Activated T-helper 1 cell treated with Interleukin-2 at 50 U/mL for 16 hours (primary cell): ENCODE measurements around the gene MCM3AP.
"Not testable (repeated sequence)": the region's sequence is repeated elsewhere in the genome, so short reads cannot be mapped to it uniquely, and the experiment has no call there.

Experiments
- DNase-seq: peaks from one replicate; pipeline ENCODE4 v3.0.0-alpha.2; 2020; ENCODE audit warnings: low read depth

Gene MCM3AP

DNA sequence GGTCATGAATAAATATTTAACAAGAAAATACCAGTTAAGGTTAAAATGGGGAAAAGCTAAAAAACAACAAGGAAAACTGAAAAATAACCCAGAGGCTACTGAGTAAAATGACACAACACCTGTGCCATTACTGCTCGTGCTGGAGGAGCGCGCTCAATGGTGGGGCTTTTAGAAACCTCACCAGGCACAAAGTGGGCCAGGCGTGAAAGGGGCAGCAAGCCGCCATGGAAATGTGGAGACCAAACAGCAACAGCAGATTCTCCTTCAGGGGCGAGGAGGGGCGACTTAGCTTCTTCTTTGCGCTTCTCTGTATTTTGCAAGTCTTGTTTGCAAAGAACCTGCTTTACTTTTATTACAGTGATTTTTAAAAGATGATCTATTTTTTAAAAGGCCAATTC, 82.2 kb downstream of the MCM3AP start:
- DNase-seq: no peak

DNA sequence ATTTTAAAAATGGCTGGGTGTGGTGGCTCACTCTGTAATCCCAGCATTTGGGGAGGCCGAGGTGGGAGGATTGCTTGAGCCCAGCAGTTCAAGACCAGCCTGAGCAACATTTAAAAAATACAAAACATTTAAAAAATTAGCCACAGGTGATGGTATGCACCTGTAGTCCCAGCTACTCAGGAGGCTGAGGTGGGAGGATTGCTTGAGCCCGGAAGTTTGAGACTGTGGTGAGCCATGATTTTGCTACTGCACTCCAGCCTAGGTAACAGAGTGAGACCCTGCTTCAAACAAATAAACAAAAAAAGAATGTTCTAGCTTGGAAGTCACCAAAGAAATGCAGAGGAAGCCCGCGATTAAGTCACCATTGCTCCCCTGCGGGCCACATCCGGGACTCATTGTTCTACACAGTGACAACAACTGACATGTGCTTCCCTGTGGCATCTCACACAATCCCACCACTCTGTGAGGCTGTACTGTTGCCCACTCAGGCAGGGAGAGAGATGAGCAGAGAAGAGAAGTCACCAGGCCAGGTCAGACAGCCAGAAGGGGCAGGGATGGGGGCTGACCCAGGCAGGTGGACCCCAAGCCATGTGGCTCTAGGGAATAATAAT, 82.7 kb downstream of the MCM3AP start:
- DNase-seq: no peak

DNA sequence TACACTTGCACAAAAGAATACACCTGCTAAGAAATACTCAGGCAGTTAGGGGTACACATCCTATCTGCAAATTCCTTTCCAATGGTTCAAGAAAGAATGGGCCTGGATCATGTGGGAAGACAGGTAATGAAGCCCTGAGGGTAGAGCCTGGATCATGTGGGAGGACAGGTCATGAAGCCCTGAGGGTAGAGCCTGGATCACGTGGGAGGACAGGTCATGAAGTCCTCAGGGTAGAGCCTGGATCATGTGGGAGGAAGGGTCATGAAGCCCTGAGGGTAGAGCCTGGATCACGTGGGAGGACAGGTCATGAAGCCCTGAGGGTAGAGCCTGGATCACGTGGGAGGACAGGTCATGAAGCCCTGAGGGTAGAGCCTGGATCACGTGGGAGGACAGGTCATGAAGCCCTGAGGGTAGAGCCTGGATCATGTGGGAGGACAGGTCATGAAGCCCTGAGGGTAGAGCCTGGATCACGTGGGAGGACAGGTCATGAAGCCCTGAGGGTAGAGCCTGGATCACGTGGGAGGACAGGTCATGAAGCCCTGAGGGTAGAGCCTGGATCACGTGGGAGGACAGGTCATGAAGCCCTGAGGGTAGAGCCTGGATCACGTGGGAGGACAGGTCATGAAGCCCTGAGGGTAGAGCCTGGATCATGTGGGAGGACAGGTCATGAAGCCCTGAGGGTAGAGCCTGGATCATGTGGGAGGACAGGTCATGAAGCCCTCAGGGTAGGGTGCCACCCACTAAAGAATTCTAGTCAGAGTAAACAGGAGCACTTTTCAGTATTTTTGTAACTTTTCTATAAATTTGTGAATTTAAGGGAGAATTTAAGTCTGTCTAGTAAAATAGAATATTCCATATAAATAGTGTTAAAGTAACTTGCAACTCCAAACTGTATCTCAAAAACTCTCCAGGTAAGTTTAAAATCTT, 84.3 kb downstream of the MCM3AP start:
- DNase-seq: not testable (repeated sequence)

DNA sequence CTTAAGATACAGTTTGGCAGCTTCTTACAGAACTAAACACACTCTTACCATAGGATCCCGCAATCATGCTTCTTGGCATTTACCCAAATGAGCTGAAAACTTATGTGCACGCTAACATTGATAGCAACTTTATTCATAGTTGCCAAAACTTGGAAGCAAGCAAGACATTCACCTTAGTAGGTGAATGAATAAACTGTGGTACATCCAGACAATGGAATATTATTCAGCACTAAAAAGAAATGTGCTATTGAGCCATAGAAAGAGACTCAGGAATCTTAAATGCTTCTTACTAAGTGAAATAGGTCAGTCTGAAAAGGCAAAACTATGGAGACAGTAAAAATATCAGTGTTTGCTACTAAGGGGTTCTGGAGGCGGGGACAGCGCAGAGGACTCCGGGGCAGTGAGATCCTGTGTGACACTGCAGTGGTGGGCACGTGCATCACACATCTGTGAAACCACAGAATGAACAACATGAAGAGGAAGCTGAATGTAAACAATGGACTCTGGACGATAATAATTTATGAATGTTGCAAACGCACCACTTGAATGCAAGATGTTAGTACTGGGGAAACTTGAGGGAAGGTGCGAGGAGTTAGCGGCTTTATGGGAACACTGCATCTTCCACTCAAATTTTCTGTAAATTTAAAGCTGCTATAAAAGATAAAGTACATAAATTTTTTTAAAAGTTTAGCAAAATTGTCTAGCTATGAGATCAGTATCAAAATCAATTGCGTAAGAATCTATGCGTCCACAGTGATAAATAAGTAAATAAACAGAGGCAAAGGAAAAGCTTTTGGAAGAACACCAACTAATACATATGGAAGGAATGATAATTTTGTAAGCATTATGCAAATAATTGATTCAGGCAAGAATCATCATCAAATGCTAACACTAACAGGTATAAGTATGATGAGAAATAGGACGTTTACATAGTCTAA, 85.7 kb downstream of the MCM3AP start:
- DNase-seq: no peak

DNA sequence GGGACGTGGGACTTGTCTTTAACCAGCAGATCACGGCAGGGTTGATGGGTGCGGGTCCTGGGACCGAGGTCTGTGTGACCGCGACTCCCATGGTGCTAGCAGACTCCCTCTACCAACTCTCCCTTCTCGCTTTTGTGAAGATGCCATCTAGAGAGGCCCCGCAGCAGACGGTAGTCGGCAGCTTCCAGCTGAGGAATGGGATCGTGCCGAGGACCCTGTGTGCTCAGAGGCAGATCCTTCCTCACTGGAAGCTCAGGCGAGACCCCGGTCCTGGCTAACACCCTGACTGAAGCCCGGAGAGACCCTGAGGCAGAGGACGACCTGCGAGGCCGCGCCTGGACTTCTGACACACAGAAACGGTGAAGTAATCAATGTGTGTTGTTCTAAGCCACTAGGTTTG, 88.7 kb downstream of the MCM3AP start:
- DNase-seq: no peak

DNA sequence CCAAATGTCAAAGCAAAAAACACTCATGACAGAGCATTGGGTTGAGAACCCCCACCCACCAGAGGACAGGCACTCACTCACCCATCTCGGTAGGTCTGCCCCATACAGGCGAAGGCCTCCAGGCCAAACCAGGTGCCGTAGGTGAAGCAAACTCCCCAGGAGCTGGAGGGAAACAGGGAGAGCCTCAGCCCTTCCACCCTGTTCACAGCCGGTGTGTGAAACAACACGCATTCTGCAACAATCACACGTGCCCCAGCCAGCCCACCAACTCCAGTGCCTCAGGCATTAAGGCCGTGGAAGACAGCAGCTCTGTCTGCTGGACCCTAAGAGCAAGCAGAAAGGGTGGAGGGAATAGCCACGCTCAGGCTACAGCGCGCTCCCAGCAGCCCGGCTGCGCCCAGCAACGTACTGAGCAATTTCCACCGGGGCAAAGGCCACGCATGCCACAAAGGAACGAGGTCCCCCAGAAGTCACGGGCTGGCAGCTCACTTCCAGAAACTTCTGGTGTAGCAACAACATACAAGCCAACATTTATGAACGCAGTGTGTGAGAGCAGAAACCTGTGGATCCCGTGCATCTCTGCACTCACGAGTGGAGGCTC, 89.7 kb downstream of the MCM3AP start:
- DNase-seq: no peak

DNA sequence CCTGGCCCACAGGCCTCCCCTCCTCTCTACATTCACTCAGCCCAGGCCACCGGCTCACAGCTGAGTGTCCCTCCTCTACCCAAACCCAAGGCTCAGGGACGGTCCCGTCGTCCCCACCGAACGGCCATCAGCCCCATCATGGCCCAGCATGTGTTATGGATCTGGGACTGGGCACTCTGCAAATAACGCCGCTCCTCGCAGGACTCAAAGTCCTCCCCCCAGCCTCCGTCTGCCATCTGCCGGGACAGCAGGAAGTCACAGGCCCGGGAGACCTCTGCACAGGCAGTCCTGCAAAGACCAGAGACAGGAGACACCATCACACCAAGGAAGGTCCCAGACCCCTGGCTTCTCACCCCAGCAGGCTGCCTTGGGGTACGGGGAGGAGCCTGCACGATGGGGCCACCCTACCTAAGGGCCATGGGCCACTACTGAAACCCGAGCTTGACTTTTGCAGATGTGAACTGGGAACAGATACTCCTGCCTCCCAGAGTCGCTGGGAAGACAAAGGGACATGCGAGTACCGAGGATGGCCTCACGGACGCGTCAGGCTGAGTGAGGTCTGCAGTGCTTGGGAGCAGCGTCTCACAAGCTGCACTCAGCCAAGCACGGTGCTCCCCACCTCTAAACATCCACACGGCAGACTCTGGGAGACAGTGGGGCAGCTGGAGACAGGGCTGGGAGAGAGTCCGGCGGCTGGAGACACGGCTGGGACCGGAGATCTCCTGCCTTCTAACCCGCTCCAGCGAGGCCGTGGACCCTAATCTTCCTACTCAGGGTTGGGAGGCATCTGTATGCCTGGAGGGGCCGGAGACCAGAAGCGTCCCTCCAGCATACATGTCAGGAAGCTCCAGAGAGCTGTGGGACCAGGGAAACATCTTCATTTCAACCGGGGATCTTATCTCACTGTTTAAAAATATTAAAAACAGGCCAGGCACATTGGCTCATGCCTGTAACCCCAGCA, 90.8 kb downstream of the MCM3AP start:
- no peak for DNase-seq

DNA sequence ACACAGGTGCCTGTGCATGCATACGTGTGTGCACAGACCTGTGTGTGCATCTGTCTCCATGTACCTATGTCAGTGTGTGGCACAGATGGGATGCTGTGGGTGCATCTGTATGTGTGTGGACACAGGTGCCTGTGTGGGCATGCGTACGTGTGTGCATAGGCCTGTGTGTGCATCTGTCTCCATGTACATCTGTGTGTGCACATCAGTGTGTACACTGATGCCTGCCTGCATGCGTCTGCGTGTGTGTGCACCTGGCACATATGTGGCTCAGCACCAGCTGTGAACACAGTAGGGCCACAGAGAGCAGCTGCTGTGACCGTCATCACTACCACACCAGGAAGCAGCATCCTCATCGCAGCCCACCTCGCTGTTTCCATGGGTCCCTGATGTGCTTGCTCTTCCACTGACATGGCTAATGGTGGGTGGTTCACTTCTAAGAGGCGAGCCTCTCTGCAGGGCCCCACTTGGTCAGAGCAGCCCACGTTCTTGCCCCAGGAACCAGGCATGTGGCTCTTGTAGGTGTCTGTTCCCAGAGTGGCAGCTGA, 91.5 kb downstream of the MCM3AP start:
- no peak for DNase-seq

DNA sequence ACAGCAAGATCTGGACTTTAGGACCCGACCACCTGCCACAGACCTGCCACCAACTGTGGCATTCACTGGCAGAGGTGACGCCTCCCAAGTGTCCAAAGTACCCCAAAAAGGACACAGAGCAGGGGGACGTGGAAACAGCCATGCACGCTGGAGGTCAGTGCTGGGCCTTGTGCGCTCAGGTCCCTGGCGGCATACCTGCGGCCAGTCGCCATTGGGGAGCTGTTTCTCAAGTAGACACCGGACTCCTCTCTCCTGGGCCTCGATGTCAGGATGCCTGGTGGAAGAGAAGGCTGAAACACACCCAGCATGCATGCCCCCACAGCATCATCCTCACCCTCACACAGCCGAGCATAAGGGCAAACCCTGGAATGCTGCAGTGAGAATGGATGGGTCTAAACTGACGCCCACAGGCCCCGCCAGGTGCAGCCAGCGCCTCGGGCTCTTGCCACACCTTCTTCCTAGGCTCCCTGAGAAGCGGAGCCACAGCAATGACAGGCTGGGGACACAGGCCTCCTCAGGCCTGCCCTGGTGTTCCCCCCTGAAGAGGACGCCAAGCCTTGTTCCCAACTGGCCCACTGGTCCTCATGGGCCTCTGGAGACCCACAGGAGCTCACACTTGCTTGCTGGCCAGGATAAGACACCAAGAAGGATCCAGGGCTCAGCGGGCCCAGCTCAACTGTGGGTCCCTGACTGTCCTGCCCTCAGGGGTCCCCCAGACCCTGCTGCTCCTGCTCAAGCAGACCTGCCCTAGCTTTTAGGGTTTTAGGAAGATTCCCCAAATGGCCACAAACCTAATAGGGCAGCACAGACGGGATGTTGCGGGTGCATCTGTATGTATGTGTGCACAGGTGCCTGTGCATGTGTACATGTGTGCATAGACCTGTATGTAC, 93.5 kb downstream of the MCM3AP start:
- no peak for DNase-seq

GRCh38 chr21:46191257-46191685, 94.1 kb downstream of the MCM3AP start:
- DNase-seq: no peak

DNA sequence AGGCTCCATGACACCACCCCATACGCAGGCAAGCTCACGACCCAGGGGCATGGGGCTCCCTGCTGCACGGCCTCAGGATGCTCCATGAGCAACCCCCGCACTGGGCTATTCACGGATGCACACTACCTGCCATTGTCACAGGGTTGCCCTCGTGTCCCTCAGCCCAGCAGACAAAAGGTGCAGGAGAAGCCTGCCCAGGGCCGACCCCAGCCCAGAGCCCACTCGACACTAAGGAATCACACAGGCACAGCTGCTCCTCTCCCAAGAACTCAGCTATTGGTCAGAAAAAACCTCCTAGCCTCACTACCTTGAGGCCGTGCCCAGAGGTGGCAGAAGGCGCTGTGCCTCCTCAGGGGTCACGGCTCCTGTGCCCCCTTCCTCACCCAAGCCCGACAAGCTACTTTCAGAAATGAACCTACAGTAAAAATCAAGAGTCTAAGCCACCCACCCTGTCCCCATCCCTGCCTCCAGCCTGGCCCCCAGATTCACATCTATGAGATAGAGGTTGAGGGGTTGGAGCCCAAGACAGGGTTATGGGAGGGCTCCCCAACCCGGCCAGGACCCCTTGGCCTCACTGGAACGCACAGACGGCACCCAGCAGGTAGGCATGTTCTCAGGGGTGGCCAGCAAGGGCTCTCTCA, 94.8 kb downstream of the MCM3AP start:
- DNase-seq: no peak

GRCh38 chr21:46189959-46190490, 95.4 kb downstream of the MCM3AP start:
- DNase-seq: no peak

- DNase-seq: no peak
Observed at GRCh38 chr21:46189213-46189958, 96.0 kb downstream of the MCM3AP start.

- no peak for DNase-seq
Observed at GRCh38 chr21:46188226-46189212, 96.9 kb downstream of the MCM3AP start.

DNA sequence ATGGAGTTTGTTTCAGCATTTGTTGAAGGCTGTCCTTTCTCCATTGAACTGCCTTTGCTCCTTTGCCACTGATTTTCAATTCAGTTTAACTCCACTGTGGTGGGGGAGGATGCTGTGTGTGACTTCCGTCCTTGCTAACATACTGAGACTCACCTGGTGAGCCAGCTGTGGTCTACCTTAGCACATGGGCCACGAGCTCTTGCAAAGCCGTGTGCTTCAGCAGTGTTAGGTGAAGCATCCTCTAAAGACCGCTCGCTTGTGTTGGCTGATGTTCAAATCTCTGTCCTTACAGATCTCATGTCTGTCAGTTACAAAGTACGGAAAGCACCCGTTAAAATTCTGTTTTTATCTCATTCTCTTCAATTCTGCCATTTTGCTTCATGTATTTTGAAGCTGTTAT, 97.6 kb downstream of the MCM3AP start:
- no peak for DNase-seq

- DNase-seq: no peak
Observed at GRCh38 chr21:46187261-46187660, 98.2 kb downstream of the MCM3AP start.

DNA sequence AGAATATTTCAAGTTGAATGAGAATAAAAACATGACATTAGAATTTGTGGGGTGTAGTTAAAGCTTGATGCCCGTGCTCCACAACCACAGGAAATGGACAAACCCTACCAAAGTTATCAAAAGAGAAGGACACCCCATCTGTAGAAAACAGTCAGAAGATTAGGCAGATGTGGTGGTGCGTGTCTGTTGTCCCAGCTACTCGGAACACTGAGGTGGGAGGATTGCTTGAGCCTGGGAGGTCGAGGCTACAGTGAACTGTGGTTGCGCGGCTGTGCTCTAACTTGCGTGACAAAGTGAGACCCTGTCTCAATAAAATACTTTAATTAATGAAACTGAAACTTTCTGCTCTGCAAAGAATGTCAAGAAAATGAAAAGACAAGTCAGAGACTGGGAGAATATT, 99.7 kb downstream of the MCM3AP start:
- DNase-seq: no peak
